GM10248 (cell line): Measurements from ENCODE around the gene TRIM15.
"Not testable (repeated sequence)": the region's sequence is repeated elsewhere in the genome, so short reads cannot be mapped to it uniquely, and the experiment has no call there.

Experiments used
- CTCF ChIA-PET: fragments of 300-600 bp; sonication (Branson Sonifier 250); formaldehyde crosslinking; extraction: SDS; loops from one replicate; lab custom pipeline; 2021; ENCODE audit warnings: antibody characterized with exemption; lab: Yijun Ruan, JAX
- POLR2A ChIA-PET: fragments of 350-650 bp; sonication (Branson Sonifier 250); formaldehyde crosslinking; extraction: SDS; loops from one replicate; lab custom pipeline; 2020; ENCODE audit warnings: antibody characterized with exemption; lab: Yijun Ruan, JAX
- DNase-seq: peaks from one replicate; pipeline ENCODE4 v3.0.0; 2012; ENCODE audit errors: extremely low spot score
- CTCF ChIP-seq: IDR thresholded peaks from 2 replicates; pipeline ENCODE4 v1.5.1; 2012; ENCODE audit warnings: mild to moderate bottlenecking, low read depth; ENCODE audit errors: extremely low read depth, missing control alignments, control extremely low read depth

TRIM15 gene

GRCh38 chr6:30160785-30161531, 2.4 kb upstream of the TRIM15 start, which contains the start of gene TRIM10:
Gene TRIM10 (minus strand): TSS chr6:30161211. CDS start chr6:30160858, 353 bp downstream.
- POLR2A ChIA-PET: no interaction called here

GRCh38 chr6:30162265-30163089, 869 bp upstream of the TRIM15 start:
- no peak for DNase-seq
- ChIA-PET CTCF (interaction anchor here (1.2 kb wide), 1 partner anchor 60 kb away, joined by 3 read pairs; no protein-coding TSS in a partner anchor), POLR2A (no interaction called here)
- no peak for TF ChIP-seq CTCF

More at GRCh38 chr6:30160785-30161531, 2.4 kb upstream of the TRIM15 start, which contains the start of gene TRIM10:
- no peak for TF ChIP-seq CTCF
- CTCF ChIA-PET: no interaction called here
- DNase-seq: no peak

GRCh38 chr6:30163918-30164654, 740 bp downstream of the TRIM15 start:
- CTCF ChIA-PET: interaction anchor here (1.2 kb wide), 1 partner anchor 33 kb away, joined by 6 read pairs; no protein-coding TSS in a partner anchor
- DNase-seq: no peak
- POLR2A ChIA-PET: no interaction called here
- TF ChIP-seq CTCF: no peak

GRCh38 chr6:30164714-30165113, 1.4 kb downstream of the TRIM15 start:
- ChIA-PET CTCF (interaction anchor here (1.2 kb wide), 1 partner anchor 34 kb away, joined by 6 read pairs; no protein-coding TSS in a partner anchor), POLR2A (no interaction called here)
- DNase-seq: no peak

GRCh38 chr6:30165238-30165637, 1.9 kb downstream of the TRIM15 start:
- CTCF ChIA-PET: interaction anchor here (1.3 to 3.3 kb wide), 2 partner anchors 10 to 33 kb away, joined by 3 to 11 read pairs; no protein-coding TSS in a partner anchor
- DNase-seq, POLR2A ChIA-PET: not testable (repeated sequence)

More at GRCh38 chr6:30164714-30165113, 1.4 kb downstream of the TRIM15 start:
- no peak for TF ChIP-seq CTCF

- no peak for TF ChIP-seq CTCF
- no peak for DNase-seq
- POLR2A ChIA-PET: no interaction called here
- CTCF ChIA-PET: interaction anchor here (1.0 to 3.3 kb wide), 5 partner anchors 12 to 65 kb away, joined by 3 to 17 read pairs (median 7); no protein-coding TSS in a partner anchor
Measured at GRCh38 chr6:30167101-30167500, 3.8 kb downstream of the TRIM15 start.
